ENCODE data around the gene SDCCAG8.

SDCCAG8 gene

GRCh38 chr1:243465738-243466137 lies 209.9 kb downstream of the SDCCAG8 start:
- DNase-seq: no peak

DNA sequence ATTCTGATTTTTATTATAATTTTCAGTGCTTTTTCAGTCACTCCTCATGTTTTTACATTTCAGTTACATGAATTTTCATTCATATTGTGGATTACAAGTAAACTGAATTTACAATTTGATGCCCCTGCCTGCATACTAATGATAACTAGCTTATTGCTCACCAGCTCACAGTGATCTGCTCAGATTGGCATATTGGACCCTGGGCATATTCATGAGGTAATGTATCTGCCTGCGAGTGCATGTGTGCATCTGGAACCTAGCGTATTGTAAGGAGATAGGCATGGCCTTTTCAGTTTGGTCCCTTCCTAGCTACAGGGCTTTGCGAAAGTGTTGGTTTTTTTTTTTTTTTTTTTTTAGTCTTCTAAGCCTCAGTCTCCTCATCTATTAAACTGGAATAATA lies 213.7 kb downstream of the SDCCAG8 start:
- no peak for DNase-seq

DNA sequence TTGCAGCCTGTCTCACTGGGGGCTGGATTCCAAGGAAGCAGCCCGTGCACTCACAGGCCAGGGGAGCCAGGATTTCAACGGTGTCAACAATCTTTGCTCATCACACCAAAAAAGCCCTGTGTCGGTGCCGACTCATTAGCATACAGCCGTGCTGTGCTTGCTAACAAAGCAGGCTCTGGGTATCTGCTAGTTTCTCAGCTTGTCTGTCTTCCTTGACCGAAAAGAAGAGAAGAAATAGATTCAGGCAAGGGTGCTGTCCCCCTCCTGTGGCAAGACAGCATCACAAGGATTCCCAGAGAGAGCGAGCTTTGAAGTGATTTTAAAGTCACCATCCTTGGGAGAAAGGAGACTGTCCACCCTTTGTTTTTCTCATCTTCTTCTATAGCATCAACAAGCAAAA lies 214.7 kb downstream of the SDCCAG8 start:
- DNase-seq: no peak

DNA sequence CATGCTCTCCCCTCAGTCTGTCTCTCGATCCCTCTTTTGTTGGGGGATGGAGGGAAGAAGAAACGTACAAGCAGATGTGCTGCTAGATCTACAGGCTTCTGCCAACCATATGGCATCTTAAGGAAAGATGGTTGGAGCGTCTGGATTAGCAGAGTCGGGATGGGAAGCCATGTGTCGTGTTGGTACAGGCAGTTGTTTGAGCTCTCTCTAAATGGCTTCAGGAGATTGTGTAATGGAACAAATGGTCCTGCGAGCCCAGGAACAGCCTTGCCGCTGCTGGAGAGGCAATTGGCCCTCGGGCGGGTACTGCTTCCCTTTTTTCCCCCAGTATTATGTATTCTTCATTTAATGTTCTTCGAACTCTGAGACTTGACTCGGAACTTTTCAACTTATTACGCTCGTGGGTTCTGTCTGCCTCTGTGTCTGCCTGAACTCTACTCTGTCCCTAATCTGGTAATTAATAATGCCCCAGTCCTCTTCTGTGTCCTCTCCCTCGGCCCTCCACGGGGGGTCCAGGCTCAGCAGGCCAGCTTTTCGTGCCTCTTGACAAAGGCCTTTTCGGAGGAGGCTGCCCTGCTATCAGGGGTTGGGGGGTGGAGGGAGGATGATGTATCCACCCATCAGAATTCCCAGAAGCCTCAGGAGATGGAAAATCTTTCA lies 215.3 kb downstream of the SDCCAG8 start:
- no peak for DNase-seq

DNA sequence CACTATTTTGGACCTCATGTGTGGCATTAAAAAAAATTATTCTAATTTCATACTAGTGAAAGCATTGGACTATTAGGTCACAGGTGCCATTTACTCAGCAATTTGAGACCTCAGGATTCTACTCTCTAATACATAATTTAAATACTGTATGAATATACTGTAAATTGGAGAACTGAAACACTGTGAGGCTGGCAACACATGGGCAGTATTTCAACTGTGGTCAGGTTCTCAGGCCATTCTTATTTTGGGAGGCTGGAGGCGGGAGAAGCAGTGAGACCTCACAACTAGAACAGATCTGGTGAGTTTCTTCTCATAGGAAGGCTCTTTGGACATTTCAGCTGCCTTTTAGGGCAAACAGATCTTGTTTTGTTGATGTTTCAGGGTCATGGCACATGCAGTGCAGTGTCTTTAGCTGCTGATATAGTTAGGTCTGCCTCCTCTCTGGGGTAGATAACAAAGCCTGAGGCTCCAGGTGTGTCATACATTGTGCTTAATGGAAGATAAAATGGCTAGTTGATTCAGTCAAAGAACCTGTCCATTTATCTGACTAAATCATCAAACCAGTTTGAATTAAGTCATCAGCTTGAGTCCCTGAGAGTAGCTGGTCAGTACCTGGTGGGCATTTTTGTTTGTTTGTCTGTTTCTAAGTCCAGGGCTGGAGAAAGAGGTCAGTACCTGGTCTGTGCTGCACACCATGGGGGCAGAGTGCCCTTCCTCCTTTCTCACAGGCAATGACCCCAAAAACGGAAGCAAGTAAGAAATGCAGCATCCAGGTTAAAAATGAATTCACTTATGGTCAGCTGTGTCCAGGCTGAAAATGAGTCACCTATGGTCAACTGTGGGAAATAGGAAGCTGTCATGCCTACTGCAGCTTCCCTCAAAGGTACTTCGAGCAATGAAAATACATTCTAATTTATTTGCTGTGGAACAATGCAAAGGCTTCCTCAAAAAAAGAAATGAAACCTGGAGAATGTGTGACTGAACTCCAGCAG lies 216.2 kb downstream of the SDCCAG8 start:
- no peak for DNase-seq

DNA sequence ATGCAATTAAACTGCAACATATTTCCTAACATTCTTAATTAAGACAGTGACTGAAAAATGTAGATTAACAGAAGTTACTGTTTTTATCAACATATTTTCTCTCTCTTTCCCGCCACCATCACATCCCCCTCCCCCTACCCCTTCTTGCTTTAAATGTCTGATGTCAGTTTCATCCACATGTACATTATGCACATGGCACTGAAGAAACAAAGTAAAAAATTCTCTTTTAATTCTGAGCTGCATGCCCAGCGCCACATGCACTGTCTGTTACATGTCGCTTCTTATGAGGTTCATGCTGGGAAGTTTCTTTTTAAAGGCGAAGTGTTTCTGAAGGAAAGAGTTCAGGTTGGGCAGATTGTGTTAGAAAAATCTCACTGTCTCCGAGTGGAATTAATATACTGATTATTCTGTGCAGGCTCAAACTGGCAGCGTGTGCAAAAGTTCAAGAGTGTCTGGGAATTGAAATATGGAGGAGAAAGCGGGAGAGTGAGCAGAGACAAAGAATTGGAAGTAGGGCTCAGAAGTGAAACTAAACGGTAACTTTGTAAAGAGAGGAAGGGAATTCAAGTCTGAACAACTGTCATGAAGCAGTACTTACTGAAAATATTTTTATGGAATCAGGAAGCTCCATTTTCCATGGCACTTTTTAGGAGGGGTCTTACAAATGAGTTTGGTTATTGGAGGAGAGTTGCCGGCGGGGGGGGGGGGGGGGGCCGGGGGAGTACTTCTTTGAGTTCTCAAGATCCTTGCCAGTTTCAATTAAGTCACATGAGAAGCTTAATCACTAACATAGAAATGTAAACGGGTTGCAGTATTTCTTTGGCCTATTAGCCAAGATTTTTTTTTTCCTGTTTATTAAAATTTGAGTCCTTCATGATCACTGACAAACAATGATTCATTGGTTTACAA lies 217.6 kb downstream of the SDCCAG8 start:
- no peak for DNase-seq

DNA sequence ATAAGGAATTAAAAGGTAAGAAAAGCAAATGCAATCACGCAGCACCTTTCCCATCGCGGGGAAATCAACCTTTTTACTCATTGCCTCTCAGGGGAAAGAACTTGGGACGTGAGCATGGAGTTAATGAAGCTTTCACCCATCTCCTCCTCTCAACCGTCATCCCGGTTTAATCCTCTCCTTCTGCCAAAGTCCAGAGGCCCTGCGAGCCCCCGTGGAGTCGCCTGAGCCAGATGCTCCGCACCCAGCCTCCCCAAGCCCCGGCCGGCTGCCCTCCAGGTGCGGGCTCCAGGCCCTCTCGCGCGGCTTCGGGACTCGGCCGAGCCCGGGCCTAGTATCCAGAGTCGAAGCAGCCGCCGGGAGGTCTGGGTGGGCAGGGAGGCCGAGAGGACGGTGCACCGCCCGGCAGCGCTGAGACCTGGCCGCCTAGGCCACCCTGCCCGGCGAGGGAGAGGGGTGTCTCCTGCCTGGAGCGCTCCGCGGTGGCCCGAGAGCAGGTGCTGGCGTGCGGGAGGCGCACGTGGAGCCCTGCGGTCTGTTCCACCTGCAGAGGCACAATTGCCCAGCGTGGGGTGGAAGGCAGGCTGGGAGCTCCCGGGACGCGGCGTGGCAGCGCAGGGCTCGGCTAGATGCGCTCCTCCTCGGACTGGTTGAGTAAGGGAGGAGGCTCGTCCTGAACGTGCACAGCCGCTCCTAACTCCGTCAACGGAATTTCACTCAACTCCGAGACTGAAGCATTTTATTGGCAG lies 218.5 kb downstream of the SDCCAG8 start:
- no peak for DNase-seq

GRCh38 chr1:243474906-243475305 lies 219.1 kb downstream of the SDCCAG8 start:
- no peak for DNase-seq

DNA sequence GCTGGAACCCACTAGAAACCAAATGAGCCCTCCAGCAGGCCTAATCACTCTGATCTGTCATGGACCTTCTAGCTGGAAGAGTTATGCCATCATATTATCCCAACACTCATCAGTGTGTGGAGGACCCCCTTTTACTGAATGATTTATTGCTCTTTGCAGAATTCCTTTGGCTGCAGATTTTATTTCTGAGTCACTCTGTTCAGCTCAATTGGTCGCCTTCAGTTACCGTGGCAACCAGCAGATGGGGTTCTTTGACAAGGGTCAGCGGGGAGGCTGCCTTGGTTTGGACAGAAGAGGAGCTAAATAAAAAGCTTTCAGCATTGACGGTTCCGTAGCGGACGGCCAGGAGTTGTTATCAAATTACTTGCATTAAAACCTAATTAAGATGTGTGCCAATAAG lies 220.1 kb downstream of the SDCCAG8 start:
- no peak for DNase-seq

DNA sequence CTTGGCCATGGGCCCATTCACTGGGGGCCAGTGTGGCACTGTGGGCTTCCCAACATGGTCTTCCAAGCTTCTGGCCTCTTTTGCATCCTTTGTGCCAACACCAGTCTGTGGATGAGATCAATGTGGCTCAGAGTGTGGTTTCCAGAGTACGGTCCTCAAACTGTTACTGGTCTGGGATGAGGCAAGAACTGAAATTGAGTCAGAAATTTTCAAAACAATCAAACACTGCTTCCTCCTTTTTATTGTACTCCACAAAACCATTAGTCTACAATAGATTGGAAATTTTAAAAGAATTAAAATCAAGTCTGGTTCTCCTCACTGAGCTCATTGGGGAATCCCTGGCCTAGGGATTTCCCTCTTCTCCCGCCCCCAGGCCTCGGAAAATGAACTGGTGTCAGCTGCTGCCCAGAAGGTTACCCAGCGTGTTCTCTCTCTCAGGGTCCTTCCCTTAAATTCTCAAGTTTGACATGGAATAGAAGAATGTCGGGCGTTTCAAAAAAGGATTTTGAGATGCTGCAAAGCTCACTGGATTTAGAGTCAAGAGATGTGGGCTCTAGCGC lies 222.0 kb downstream of the SDCCAG8 start:
- DNase-seq: no peak

DNA sequence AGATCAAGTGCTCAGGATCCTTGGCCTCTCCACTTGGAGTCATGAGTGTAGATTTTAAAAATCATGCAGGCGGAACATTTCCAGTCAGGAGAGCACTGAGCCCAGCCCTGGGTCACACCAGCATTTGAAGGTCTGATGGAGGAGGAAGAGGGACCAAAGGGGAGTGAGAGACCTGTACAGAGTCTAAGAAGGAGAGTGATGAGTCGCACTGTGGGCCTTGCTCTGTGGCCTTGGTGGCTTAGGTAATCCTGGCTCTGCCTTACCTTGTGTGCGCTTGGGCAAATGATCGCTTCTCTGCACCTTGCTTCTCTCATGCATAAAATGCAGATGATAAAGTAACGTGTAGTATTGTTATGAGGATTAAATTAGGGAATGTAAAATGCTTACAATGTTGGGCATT lies 225.3 kb downstream of the SDCCAG8 start:
- no peak for DNase-seq

- no peak for DNase-seq
Observed at GRCh38 chr1:243482141-243483022, 226.5 kb downstream of the SDCCAG8 start.

DNA sequence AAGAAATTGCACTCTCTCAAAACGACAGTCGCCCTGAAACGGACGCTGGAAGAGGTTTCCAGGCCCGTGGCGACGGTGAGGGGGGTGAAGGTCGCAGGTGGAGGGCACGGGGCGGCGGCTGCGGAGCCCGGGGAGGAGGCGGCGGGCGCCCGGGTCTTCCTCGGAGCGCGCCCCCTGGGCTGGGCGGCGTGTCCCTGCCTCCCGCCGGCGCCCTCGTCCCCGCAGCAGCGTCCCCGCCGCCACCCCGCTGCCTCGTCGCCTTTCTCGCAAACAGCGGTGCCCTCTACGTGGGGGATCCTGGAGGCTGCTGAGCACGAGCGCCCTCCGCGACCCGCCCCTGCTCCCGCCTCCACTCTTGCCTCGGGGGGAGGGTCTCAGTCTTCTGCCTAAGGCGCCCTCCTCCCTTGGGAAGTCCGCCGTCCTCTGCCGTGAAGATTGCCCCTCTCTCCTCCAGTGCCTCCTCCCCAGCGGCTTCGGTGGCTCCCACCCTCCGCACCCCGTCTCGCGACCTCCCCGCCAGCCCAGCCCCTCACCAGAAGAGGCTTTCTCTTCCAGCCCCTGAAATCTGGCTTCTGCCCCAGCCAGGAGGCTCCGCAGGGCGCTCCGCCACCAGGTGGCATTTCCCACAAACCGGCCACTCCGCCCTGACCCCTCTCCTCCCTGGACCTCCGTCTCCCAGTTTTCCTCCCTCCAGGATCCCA lies 227.4 kb downstream of the SDCCAG8 start:
- no peak for DNase-seq

DNA sequence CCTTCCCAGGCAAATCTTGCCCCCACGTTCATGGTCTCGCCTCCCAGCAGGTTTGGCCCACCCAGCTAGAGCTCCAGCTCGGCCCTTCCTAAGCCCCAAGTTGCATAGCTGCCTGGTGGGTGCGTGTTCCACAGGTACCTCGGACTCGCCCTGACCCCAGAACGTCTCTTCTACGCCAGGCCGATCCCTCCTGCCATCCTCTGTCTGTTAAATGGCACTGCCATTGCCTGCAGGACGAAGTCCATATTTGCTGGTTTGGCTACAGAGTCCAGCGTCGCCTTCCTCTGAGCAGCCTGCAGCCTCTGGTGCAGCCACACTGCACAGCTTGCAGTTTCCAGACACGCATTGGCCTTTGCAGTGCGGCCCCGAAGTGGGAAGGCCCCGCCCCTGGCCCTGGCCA lies 228.1 kb downstream of the SDCCAG8 start:
- DNase-seq: no peak

DNA sequence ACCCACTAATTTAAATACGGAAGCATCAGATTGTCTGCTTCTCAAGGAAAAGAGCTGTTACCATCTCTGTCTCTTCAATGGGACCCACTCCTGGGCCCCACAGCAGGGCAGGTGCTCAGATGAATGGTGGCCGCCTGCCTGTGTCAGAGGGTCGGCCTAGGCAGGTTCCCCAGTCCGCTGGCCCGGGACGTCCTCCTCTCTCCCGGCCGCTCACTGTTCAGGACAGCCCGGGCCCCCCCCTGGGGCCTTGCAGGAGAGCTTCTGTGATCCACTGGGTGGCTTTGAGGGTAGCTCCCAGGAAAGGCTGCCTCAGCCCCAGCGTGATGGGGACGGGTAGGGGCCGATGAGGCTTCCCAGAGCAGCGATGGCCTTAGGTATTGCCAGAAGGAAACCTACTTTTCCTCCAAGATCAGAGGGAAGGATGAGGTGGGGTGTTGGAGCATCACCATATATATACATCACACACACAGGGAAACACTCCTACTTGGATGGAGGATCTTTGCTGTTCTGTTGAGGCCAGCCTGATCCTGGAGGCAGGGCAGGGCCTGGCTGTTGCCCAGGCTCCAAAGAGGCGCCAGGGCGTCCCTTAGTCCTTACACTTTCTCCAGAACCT lies 231.3 kb downstream of the SDCCAG8 start:
- no peak for DNase-seq

GRCh38 chr1:243487649-243488227 lies 231.9 kb downstream of the SDCCAG8 start:
- DNase-seq: no peak

- no peak for DNase-seq
Observed at GRCh38 chr1:243488459-243489157, 232.8 kb downstream of the SDCCAG8 start.

- DNase-seq: no peak
Observed at GRCh38 chr1:243489158-243489527, 233.3 kb downstream of the SDCCAG8 start.
